HepG2 (cell line): ENCODE measurements around the gene NTN5. TPM values are rescaled to one million over a fixed set of nuclear protein-coding genes. Genes with fewer than 3 reads are reported as not detected.

Source experiments
- ATAC-seq: fragments of 200-7000 bp; cut with Tn5 transposase; 3 replicates; pipeline ENCODE4 v1.9.1; 2020; ENCODE audit warnings: mild to moderate bottlenecking, moderate library complexity
- BruUV-seq: library from RNA; stranded (reverse); fragments of 400-500 nt; replicated peaks from 2 replicates; lab custom pipeline; 2021; lab: Mats Ljungman, UMichigan
- CTCF ChIA-PET: fragments of 300-600 bp; formaldehyde crosslinking; extraction: SDS; loops from one replicate; lab custom pipeline; 2021; ENCODE audit warnings: low total read pairs, inconsistent platforms, low intra/inter-chr PET ratio; lab: Yijun Ruan, JAX
- POLR2A ChIA-PET: fragments of 350-600 bp; sonication (Branson Sonifier 250); formaldehyde crosslinking; loops from one replicate; lab custom pipeline; 2020; ENCODE audit warnings: antibody characterized with exemption, inconsistent platforms; lab: Yijun Ruan, JAX
- DNase-seq: peaks from one replicate; pipeline ENCODE4 v3.0.0-alpha.2; 2015; ENCODE audit warnings: low spot score
- FAIRE-seq: peaks from 3 replicates; lab custom pipeline; 2011; peaks lifted over from hg19 to GRCh38; lab: Jason Lieb, UNC
- H2AFZ ChIP-seq: one replicate; pipeline ENCODE4 v1.6.1; 2011; ENCODE audit warnings: low read length, inconsistent platforms
- H3K27ac ChIP-seq: fragments of 300-600 bp; 3 replicates; pipeline ENCODE4 v1.8.0; 2011; ENCODE audit warnings: mixed run types, mild to moderate bottlenecking, mixed read lengths, low read length, inconsistent platforms; ENCODE audit not compliant: insufficient read depth; ENCODE audit errors: extremely low read length
- H3K27me3 ChIP-seq, 2 experiments: fragments of 200-600 bp in 1 of 2; 2 replicates in 1 of 2; 3 replicates in 1 of 2; pipeline versions ENCODE4 v1.6.0 to v1.8.0; 2011; ENCODE audit warnings: low read length in 2 of 2, mild to moderate bottlenecking in 2 of 2, moderate library complexity in 2 of 2, inconsistent platforms in 1 of 2; ENCODE audit not compliant: insufficient read depth in 2 of 2, control insufficient read depth in 1 of 2
- H3K36me3 ChIP-seq, 2 experiments: fragments of 200-600 bp in 1 of 2; replicated peaks in 1 of 2; 2 replicates in 1 of 2; 3 replicates in 1 of 2; pipeline versions ENCODE4 v1.5.1 to v1.8.0; 2011; ENCODE audit warnings: low read length in 2 of 2, inconsistent platforms in 1 of 2; ENCODE audit not compliant: insufficient read depth in 2 of 2, control insufficient read depth in 1 of 2
- H3K4me1 ChIP-seq: 2 replicates; pipeline ENCODE4 v1.5.1; 2012; ENCODE audit warnings: low read length, inconsistent platforms; ENCODE audit not compliant: insufficient read depth
- H3K4me2 ChIP-seq: 2 replicates; pipeline ENCODE4 v1.6.0; 2011; ENCODE audit warnings: low read depth, low read length, inconsistent platforms
- H3K4me3 ChIP-seq, 3 experiments: fragments of 200-600 bp in 1 of 3; sonication (generic), shearing (Covaris generic) in 1 of 3; replicated peaks in 1 of 3; 2 replicates each; pipeline ENCODE4 v1.5.1; 2011 to 2016; ENCODE audit warnings: low read length in 3 of 3, inconsistent platforms in 2 of 3, low read depth in 2 of 3, mild to moderate bottlenecking in 2 of 3, control low read depth in 1 of 3, mixed read lengths in 1 of 3; ENCODE audit not compliant: insufficient read depth in 1 of 3
- H3K79me2 ChIP-seq: one replicate; pipeline ENCODE4 v1.6.1; 2011; ENCODE audit warnings: low read length, inconsistent platforms; ENCODE audit not compliant: insufficient read depth
- H3K9ac ChIP-seq: 2 replicates; pipeline ENCODE4 v1.6.0; 2011; ENCODE audit warnings: mild to moderate bottlenecking, low read depth, low read length, inconsistent platforms; ENCODE audit not compliant: insufficient read depth
- H3K9me3 ChIP-seq: 2 replicates; pipeline ENCODE4 v1.5.1; 2012; ENCODE audit warnings: mild to moderate bottlenecking, low read length
- H4K20me1 ChIP-seq: 2 replicates; pipeline ENCODE4 v1.6.0; 2011; ENCODE audit warnings: inconsistent platforms, mild to moderate bottlenecking, low read length, moderate library complexity; ENCODE audit not compliant: insufficient read depth
- AGO1 ChIP-seq: fragments of 200-400 bp; formaldehyde crosslinking; IDR thresholded peaks from 2 replicates; pipeline ENCODE4 v1.6.1; 2017; ENCODE audit warnings: mild to moderate bottlenecking, low read depth, low read length, moderate library complexity; ENCODE audit not compliant: poor library complexity, severe bottlenecking
- E2F1 ChIP-seq: sonication (generic); formaldehyde crosslinking; IDR thresholded peaks from 2 replicates; pipeline ENCODE4 v1.5.0; 2020; ENCODE audit warnings: missing genetic modification reagents
- MEF2D ChIP-seq: sonication (generic); formaldehyde crosslinking; IDR thresholded peaks from 2 replicates; pipeline ENCODE4 v1.5.1; 2020; ENCODE audit warnings: mild to moderate bottlenecking, missing genetic modification reagents
- NRL ChIP-seq: sonication (generic); formaldehyde crosslinking; IDR thresholded peaks from 2 replicates; pipeline ENCODE4 v1.5.0; 2020; ENCODE audit warnings: missing genetic modification reagents, mild to moderate bottlenecking, moderate library complexity, borderline replicate concordance
- RAD21 ChIP-seq: fragments of 450-650 bp; formaldehyde crosslinking; IDR thresholded peaks from 2 replicates; pipeline ENCODE4 v1.5.0; 2020; ENCODE audit warnings: mild to moderate bottlenecking
- SIN3B ChIP-seq: fragments of 150-350 bp; IDR thresholded peaks from 2 replicates; pipeline ENCODE4 v1.6.1; 2014; ENCODE audit warnings: low read length
- SIX4 ChIP-seq: sonication (generic); formaldehyde crosslinking; IDR thresholded peaks from 2 replicates; pipeline ENCODE4 v1.4.0; 2020; ENCODE audit warnings: missing genetic modification reagents
- SRSF1 ChIP-seq: fragments of 200-400 bp; formaldehyde crosslinking; optimal IDR thresholded peaks from 2 replicates; pipeline ENCODE3; 2017; ENCODE audit warnings: mild to moderate bottlenecking, low read depth, low read length, moderate library complexity
- THAP7 ChIP-seq: sonication (generic); formaldehyde crosslinking; IDR thresholded peaks from 2 replicates; pipeline ENCODE4 v1.8.1; 2023; ENCODE audit warnings: mild to moderate bottlenecking, missing genetic modification reagents
- ZKSCAN5 ChIP-seq: sonication (generic); formaldehyde crosslinking; IDR thresholded peaks from 2 replicates; pipeline ENCODE4 v1.5.1; 2020; ENCODE audit warnings: mild to moderate bottlenecking, missing genetic modification reagents
- ZNF407 ChIP-seq: sonication (generic); formaldehyde crosslinking; IDR thresholded peaks from one replicate; pipeline ENCODE4 v1.5.1; 2020; ENCODE audit warnings: mild to moderate bottlenecking, missing genetic modification reagents; ENCODE audit errors: not compliant biosample characterization
- ZNF607 ChIP-seq: sonication (generic); formaldehyde crosslinking; IDR thresholded peaks from 2 replicates; pipeline ENCODE4 v1.5.1; 2020; ENCODE audit warnings: missing genetic modification reagents, mild to moderate bottlenecking, borderline replicate concordance
- WGBS: methylation state at CpG from one replicate; pipeline ENCODE4 v1.1.6; 2017; ENCODE audit warnings: low lambda C conversion rate; 5-methylcytosine and 5-hydroxymethylcytosine counted together
- in situ Hi-C: cut with HindIII; loops from 2 replicates; pipeline ENCODE4 v1.10.0; 2017; ENCODE audit warnings: low pct_unique_long_range_greater_than_20kb; ENCODE audit not compliant: extremely low pct_ligation_motif_present
- intact Hi-C: fragments of 100-400 bp; cut with micrococcal nuclease; formaldehyde crosslinking; loops from one replicate; pipeline ENCODE4 v1.10.0; 2022; ENCODE audit not compliant: unreplicated experiment
- polyA plus RNA-seq, 8 experiments: library from polyadenylated mRNA; depleted of rRNA in 3 of 8; stranded (reverse) in 7 of 8; unstranded in 1 of 8; fragments of >200 nt; fragmentation: Illumina TruSeq in 4 of 8; extraction: Trizol in 4 of 8; gene quantifications; 2 replicates each; pipeline versions ENCODE4 v1.2.1 to v1.2.3, GENCODE V29; 2011 to 2016; ENCODE audit warnings: low read depth in 4 of 8, missing spikeins in 1 of 8, mixed read lengths in 1 of 8; ENCODE audit not compliant: insufficient read depth in 1 of 8
- total RNA-seq, 5 experiments: library from RNA; depleted of rRNA; stranded (reverse); fragments of >200 nt; fragmentation: Illumina TruSeq; extraction: Trizol; gene quantifications; 2 replicates each; pipeline ENCODE4 v1.2.3, GENCODE V29; 2016; ENCODE audit warnings: low read depth in 1 of 5

NTN5 gene
- total and polyA plus RNA-seq, 2 of the 13 experiments (the other 11 are each of a cell fraction or from before 2014, with no cell fraction given) = 0.05 TPM; not detected in 1

GRCh38 chr19:48636859-48637448 lies 35.9 kb downstream of the NTN5 start, which contains the start of gene DBP:
Gene DBP, minus strand, starts transcription at chr19:48637379. Its CDS starts 385 bp downstream, at chr19:48636994.
- BruUV-seq = no TSS peak
- DNase-seq (no peak), ATAC-seq (peak; percentile 50), FAIRE-seq (no peak)
- ChIA-PET CTCF (interaction anchor here (0.9 kb wide), 1 partner anchor 10 kb away, joined by 3 read pairs; the partner anchor contains the start of gene CA11), POLR2A (interaction anchor here (1.1 to 2.0 kb wide), 3 partner anchors 9 to 18 kb away, joined by 4 to 12 read pairs (median 4); partner anchors contain the start of genes CA11, RPL18 and SPHK2)
- Histone ChIP-seq H3K4me1 (peaks cover 76% of the 10 kb centered on the region), H2AFZ (no peak within 1 kb of the TSS), H3K27me3 (peaks cover 0 to 8% of the 10 kb centered on the region in 2 experiments; a peak in 3 of 5 replicates), H4K20me1 (no peaks in the 10 kb centered on the region), H3K36me3 (no peaks in the 10 kb centered on the region), H3K4me2 (peak within 1 kb of the TSS; percentile 96), H3K27ac (peak within 1 kb of the TSS; percentile 70), H3K79me2 (no peaks in the 10 kb centered on the region), H3K4me3 (peak within 1 kb of the TSS; percentile 56 to 76 (median 59)), H3K9ac (peak within 1 kb of the TSS; percentile 49), H3K9me3 (no peaks in the 10 kb centered on the region)
- WGBS = 0% methylated on average over 8 of the region's 40 CpGs
- in situ Hi-C loops (no loop called here), intact Hi-C loops (no loop called here)
- 0 out of 2 replicates have a peak, but pooled peaks have one; percentile 14 for TF ChIP-seq E2F1 (CRISPR knock-in tag)
- TF ChIP-seq SIX4 (CRISPR knock-in tag) = no peak
- TF ChIP-seq NRL (CRISPR knock-in tag) = peak; percentile 5; the same call in 1 of the 2 replicates
- 0 out of 2 replicates have a peak, but pooled peaks have one; percentile 6 for TF ChIP-seq MEF2D (CRISPR knock-in tag)
- 0 out of 2 replicates have a peak, but pooled peaks have one; percentile 15 for TF ChIP-seq ZKSCAN5
- TF ChIP-seq AGO1 = no peak
- TF ChIP-seq RAD21 (CRISPR knock-in tag) = peak; percentile 12; the same call in 1 of the 2 replicates
- no peak for TF ChIP-seq SIN3B
- TF ChIP-seq SRSF1 = peak; percentile 56
- TF ChIP-seq THAP7 (CRISPR knock-in tag) = no peak
- peak; percentile 11 for TF ChIP-seq ZNF407 (CRISPR knock-in tag)
- no peak for TF ChIP-seq ZNF607
